GM10266 (cell line): ENCODE results near the gene MBOAT1.

Experiments used
- DNase-seq: peaks from one replicate; pipeline ENCODE4 v3.0.0; 2012; ENCODE audit errors: extremely low spot score
- CTCF ChIP-seq: IDR thresholded peaks from 2 replicates; pipeline ENCODE4 v1.5.1; 2012; ENCODE audit warnings: mild to moderate bottlenecking, low read depth; ENCODE audit not compliant: control insufficient read depth, insufficient read depth; ENCODE audit errors: missing control alignments

The MBOAT1 gene

GRCh38 chr6:20098267-20098876, 113.9 kb downstream of the MBOAT1 start:
- no peak for TF ChIP-seq CTCF
- no peak for DNase-seq

DNA sequence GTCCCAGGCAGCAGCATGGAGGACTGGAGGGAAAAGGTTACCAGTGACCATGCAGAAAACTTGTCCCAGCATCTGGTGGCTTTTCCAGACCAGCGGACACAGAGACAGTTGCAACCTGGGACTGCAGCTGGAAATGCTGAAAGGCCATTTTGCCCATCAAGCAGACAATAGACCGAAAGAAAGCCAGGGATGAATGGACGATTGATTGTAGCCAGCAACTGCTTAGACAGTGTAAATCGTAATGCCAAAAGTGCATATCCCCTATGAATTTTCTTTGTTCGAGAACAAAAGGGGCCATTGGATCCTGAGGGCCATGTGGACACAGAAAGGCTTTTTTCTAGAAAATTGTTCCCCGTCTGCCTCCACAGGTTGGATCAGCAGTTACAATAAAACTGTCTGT, 115.7 kb downstream of the MBOAT1 start:
- no peak for TF ChIP-seq CTCF
- no peak for DNase-seq

- TF ChIP-seq CTCF: no peak
- no peak for DNase-seq
Observed at GRCh38 chr6:20095436-20095835, 116.8 kb downstream of the MBOAT1 start.

DNA sequence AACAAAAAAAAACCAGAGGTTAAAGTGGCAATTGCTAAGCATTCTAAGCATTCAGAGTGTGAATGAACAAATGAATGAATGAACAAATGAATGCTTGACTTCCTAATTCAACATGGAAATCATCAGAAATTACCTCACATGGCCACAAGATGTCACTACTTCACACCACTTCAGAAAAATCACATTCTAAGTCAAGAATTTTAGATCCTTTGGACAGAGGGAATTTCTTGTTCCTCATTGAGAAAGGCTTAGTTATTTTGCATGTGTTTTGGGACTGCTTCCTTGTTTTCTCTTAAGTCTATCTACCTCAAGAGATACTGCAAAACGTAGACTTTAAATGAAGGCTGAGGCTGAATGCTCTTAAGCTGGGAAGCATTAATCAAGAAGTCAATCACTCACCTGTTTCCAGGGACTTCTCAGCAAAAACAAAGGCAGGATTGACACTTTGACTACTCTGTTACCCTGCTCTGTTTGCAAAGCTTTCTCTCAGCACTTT, 120.2 kb downstream of the MBOAT1 start:
- TF ChIP-seq CTCF: peak; percentile 69
- DNase-seq: peak; percentile 21

DNA sequence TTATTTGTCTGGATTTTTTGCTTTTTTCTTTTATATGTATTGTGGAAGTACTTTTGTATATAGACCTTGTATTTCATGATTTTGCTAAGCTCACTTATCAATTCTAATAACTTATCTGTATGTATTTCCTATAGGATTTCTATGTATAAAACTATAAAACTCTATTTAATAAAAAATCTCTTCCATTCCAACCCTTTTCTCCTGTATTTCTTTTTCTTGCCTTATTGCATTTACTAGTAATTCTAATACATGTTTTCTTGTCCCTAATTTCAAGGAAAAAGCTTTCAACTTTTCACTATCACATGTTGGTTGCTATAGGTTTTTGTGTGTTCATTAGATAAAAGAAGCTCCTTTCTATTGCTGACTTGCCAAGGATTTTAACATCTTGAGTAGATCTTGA, 125.3 kb downstream of the MBOAT1 start:
- TF ChIP-seq CTCF: no peak
- DNase-seq: no peak

- no peak for DNase-seq
- TF ChIP-seq CTCF: no peak
Observed at GRCh38 chr6:20085817-20086216, 126.5 kb downstream of the MBOAT1 start.

- TF ChIP-seq CTCF: no peak
Observed at GRCh38 chr6:20084411-20084810, 127.9 kb downstream of the MBOAT1 start.

More at GRCh38 chr6:20084411-20084810, 127.9 kb downstream of the MBOAT1 start:
- DNase-seq: no peak
